K562 (cell line): ENCODE data around the gene ADAM15. TPM values are rescaled to one million over a fixed set of nuclear protein-coding genes. Genes with fewer than 3 reads are reported as not detected.
A peak's percentile ranks its signal among the peaks of the same experiment; 100 is the strongest.

Source experiments
- ARID3A ChIP-seq: IDR thresholded peaks from 2 replicates; pipeline ENCODE4 v1.6.1; 2012; ENCODE audit warnings: low read depth, low read length, improper control_type of control experiment, borderline replicate concordance
- BRF1 ChIP-seq: IDR thresholded peaks from 3 replicates; pipeline ENCODE4 v1.6.1; 2011; ENCODE audit warnings: borderline replicate concordance, mild to moderate bottlenecking; ENCODE audit not compliant: insufficient read length; ENCODE audit errors: extremely low read depth
- CBFA2T2 ChIP-seq: fragments of 450-650 bp; conservative IDR thresholded peaks from 2 replicates; pipeline ENCODE4 v1.6.1; 2017; ENCODE audit warnings: mild to moderate bottlenecking
- GATAD2B ChIP-seq: fragments of 450-650 bp; IDR thresholded peaks from 2 replicates; pipeline ENCODE4 v1.6.1; 2017; ENCODE audit warnings: mild to moderate bottlenecking, borderline replicate concordance
- HDAC6 ChIP-seq: IDR thresholded peaks from 2 replicates; pipeline ENCODE4 v1.6.1; 2012; ENCODE audit warnings: low read depth, mild to moderate bottlenecking, control low read depth, inconsistent platforms, low read length, moderate library complexity
- HMGXB4 ChIP-seq: sonication (generic); formaldehyde crosslinking; IDR thresholded peaks from 2 replicates; pipeline ENCODE4 v1.8.1; 2023; ENCODE audit warnings: mild to moderate bottlenecking, missing genetic modification reagents
- KLF1 ChIP-seq: fragments of 450-650 bp; IDR thresholded peaks from 2 replicates; pipeline ENCODE4 v1.6.1; 2016; ENCODE audit warnings: missing genetic modification characterization, missing compliant biosample characterization
- LARP7 ChIP-seq: fragments of 450-650 bp; IDR thresholded peaks from 2 replicates; pipeline ENCODE4 v1.6.1; 2016
- NCOA1 ChIP-seq: fragments of 450-650 bp; IDR thresholded peaks from 2 replicates; pipeline ENCODE4 v1.6.1; 2016; ENCODE audit warnings: low read depth
- NR2F6 ChIP-seq: fragments of 450-650 bp; formaldehyde crosslinking; IDR thresholded peaks from 2 replicates; pipeline ENCODE4 v1.4.0; 2020; ENCODE audit warnings: mild to moderate bottlenecking
- NRF1 ChIP-seq, 2 experiments: fragments of 450-650 bp; IDR thresholded peaks in 1 of 2; conservative IDR thresholded peaks in 1 of 2; 2 replicates each; pipeline ENCODE4 v1.6.1; 2014; ENCODE audit warnings: mild to moderate bottlenecking in 2 of 2
- PBX2 ChIP-seq, 2 experiments: IDR thresholded peaks in 1 of 2; conservative IDR thresholded peaks in 1 of 2; 2 replicates each; pipeline ENCODE4 v1.6.1; 2016; ENCODE audit warnings: low read depth in 2 of 2, mild to moderate bottlenecking in 1 of 2, missing compliant biosample characterization in 1 of 2, missing genetic modification characterization in 1 of 2, moderate library complexity in 1 of 2
- PPARD ChIP-seq: fragments of 250-450 bp; sonication (Bioruptor Pico); IDR thresholded peaks from 2 replicates; pipeline ENCODE4 v1.8.0; 2022; ENCODE audit warnings: inconsistent platforms, mild to moderate bottlenecking, moderate library complexity
- ZSCAN32 ChIP-seq: fragments of 450-650 bp; formaldehyde crosslinking; IDR thresholded peaks from 2 replicates; pipeline ENCODE4 v1.4.0; 2020; ENCODE audit warnings: mild to moderate bottlenecking, moderate library complexity
- polyA plus RNA-seq, 8 experiments: library from polyadenylated mRNA; depleted of rRNA in 4 of 8; stranded (reverse) in 5 of 8; unstranded in 3 of 8; fragments of >200 nt; fragmentation: Nextera tagmentation in 2 of 8; fragmentation: Illumina TruSeq in 1 of 8; extraction: Ambion mirVana in 2 of 8; extraction: Trizol in 1 of 8; gene quantifications; 2 replicates each; pipeline versions ENCODE4 v1.2.1 to v1.2.3, GENCODE V29; 2011 to 2014; ENCODE audit warnings: inconsistent platforms in 1 of 8, missing spikeins in 1 of 8
- total RNA-seq, 7 experiments: library from RNA; depleted of rRNA in 6 of 7; stranded (reverse); fragments of >200 nt in 6 of 7; fragmentation: Illumina TruSeq in 2 of 7; extraction: Trizol in 2 of 7; gene quantifications; 2 replicates each; pipeline versions ENCODE4 v1.2.1 to v1.2.3, GENCODE V29; 2011 to 2021; ENCODE audit warnings: low replicate concordance in 1 of 7

ADAM15 gene
- total and polyA plus RNA-seq, 9 of the 15 experiments (the other 6 are each of a cell fraction or from before 2014, with no cell fraction given): 0.69 to 72.3 (median 32.8) TPM

GRCh38 chr1:155080312-155081228 lies 29.5 kb downstream of the ADAM15 start (continued):
- TF ChIP-seq ARID3A (no peak), NRF1 (conservative IDR thresholded peaks at IDR 0.05 in 1 of 2, IDR thresholded peaks at IDR 0.05 in 1 of 2) (peak; percentile 40 to 47; a peak in 2 of 4 replicates), HMGXB4 (CRISPR knock-in tag) (0 out of 2 replicates have a peak, but pooled peaks have one; percentile 36), PPARD (CRISPR knock-in tag) (no peak), HDAC6 (no peak), CBFA2T2 (peak; percentile 77), BRF1 (no peak), LARP7 (no peak), PBX2 (CRISPR knock-in tag; IDR thresholded peaks at IDR 0.05; ENCODE audit: low read depth) (no peak), PBX2 (tag; conservative IDR thresholded peaks at IDR 0.05; ENCODE audit: low read depth) (peak; percentile 61; the same call in 1 of the 2 replicates), NCOA1 (no peak), GATAD2B (peak; percentile 17; the same call in 1 of the 2 replicates), KLF1 (tag) (no peak), ZSCAN32 (no peak), NR2F6 (CRISPR knock-in tag) (no peak)
